ENCODE measurements around the gene SMAD3.
A peak's percentile ranks its signal among the peaks of the same experiment; 100 is the strongest.

Gene SMAD3

GRCh38 chr15:67130673-67131601 is 65.5 kb downstream of the SMAD3 start:
- no peak for DNase-seq

- DNase-seq: no peak
These were observed 66.9 kb downstream of the SMAD3 start for GRCh38 chr15:67132276-67132675.

- no peak for DNase-seq
These were observed 67.6 kb downstream of the SMAD3 start for GRCh38 chr15:67133026-67133425.

DNA sequence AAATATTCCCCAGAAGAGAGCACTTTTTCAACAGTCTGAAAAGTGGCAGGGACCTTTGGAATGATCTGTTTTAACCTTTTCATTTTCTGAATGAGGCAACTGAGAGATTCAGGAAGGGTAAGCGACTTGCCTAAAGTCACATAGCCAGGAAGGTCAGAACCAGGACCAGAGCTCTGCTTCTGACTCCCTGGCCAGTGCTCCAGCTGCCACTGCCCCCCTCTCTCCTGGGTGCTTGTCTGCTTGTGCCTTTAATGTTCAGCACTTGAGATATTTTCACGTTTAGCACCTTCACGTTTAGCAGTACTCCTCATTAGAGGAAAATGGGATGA is 68.3 kb downstream of the SMAD3 start:
- DNase-seq: no peak

- no peak for DNase-seq
These were observed 68.9 kb downstream of the SMAD3 start for GRCh38 chr15:67134067-67134838.

DNA sequence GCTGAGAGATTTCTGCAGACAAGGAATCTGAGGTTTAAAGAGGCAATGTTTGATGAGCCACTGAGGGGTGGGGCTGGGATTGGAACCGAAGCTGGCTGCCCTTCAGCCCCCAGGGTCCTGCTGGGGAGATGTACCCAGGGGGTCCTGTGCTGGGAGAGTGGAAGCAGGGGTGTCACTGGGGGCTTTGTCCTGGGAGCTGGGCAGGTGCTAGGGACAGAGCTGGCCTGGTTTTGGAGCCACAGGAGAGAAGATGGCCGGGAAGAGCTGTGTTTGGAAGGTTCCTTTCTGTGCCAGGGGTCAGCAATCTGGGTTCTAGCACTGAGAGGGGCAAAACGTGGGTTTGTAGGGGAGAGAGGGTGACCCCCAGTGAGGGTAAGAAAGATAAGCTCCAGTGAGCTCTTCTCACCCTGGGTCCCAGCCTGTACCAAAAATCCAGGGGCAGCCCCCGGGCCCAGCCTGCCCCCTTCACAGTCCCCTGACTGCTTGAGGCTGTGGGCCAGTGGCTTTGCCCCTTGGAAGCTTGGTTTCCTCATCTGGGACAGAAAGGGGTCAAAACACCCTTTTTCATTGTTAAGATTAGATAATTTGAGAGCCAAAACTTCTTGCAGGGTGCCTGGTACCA is 69.6 kb downstream of the SMAD3 start:
- DNase-seq: no peak

DNA sequence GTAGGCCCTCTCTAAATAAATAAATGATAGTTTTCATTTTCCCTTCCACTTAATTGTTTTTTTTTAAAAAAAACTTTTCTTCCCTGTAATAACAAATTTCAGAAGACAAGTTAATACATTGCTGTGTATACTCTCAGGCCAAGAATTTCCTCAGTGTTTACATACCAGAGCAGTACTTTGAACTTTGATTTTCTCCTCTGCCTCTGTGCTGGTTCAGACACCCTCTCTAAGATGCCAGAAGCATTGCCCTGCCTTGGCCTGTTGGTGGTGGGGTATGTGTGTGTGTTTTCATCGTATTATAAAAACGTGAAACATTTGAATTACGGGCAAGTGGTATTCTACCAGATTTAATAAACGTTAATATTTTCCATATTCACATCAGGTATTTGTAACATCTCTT is 70.1 kb downstream of the SMAD3 start:
- DNase-seq: no peak

DNA sequence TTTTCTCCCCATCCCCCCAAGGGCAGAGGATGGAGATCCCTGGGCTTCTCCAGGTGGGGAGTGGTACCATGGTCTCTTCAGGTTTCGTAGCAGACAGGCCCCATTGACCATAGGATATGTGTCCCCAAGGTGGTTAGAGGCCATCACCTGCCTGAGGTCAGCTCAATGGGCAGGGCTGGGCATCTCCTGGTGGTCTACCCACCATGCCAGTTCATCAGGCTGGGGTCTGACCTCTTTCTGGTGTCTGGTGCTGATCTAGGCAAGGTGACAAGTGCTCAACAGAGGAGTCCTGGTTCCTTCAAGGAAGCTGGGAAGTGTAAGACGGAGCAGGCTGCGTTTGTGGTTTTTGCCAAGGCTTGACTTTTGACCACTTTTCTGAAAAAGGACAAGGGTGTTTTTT is 71.4 kb downstream of the SMAD3 start:
- DNase-seq: no peak

GRCh38 chr15:67137319-67137718 is 71.9 kb downstream of the SMAD3 start:
- no peak for DNase-seq

DNA sequence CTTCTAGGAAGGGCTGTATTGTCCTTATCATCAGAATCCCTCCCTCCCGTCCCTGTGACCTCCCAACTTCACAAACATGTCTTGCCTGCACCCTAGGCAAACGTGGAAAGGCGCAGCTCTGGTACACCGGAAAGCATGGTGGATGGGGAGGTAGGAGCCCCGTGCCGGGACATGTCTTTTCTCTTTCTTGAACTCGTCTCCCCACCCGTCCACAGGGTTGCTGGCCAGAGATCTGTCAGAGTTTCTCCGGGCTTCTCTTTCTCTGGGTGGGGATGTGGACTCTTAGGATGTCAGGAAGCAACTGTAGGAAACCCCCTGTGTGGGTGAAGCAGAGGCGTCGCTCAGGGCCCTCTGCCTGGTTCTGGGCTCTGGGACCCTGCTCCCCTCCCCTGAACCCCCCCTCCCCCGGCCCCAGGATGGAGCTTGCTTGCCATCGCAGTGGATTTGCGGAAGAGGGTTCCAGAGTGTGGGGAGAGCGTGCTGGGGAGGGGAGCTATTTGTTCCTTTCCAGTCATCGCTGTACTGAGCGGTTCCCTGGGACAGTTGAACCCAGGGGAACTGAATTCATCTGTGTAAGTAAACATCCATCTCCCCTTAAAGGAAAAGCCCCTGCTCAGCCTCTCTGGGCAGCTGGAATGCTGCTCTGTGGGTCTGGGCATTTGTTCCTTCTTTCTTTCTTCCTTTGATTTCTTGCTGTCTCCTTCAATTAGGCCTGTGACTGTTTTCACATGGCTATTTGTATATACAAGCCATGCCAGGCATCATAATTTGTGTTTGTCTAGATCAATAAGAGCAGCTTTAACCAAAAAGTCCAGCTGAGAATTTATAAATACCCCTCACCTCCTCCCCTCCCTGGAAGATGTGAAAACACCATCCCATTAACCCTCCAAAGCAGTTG is 72.8 kb downstream of the SMAD3 start:
- DNase-seq: no peak

DNA sequence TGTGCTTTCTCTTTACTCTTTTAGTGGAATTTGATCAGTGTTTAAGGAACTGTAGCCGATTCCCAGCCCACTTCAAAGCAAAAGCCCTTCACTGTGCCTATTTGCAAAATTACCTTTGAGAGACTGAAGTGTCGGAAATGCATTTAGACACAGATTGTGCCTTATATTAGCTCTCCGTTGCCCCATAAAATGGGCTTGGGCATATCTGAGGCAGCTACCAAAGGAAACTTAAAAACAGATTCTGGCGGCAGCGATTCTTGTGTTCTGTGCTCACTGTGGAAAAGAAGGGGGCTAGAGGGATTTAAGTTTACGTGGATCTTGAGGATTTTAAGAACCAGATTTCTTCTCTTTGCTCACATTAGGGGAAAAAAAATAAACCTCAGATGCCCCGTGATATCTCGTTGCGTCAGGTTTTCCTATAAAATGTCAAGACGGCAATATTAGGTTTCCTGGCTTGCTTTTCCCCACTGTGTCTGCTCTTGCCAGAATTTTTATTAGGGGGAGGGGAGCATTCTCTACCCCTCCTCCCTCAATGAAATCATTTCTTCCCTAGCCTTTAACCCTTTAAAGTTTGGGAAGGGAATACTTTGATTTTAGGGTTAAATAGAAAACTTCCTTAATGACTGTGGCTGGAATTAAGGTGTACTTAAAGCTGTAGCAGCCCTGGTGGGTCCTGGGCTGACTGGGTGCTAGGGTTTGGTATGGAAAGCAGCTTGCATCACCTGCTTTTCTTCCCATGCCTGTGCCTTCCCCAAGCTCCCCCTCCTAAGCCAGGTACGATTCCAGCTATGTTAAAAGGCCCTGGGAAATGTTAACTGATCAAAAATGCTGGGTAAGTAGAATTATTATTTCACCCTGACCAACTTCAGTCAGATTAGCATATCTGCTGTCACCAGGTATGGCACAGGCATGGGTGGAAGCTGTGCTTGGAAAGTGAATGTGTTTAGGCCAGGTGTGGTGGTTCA is 73.8 kb downstream of the SMAD3 start:
- DNase-seq: peak; percentile 24

- no peak for DNase-seq
These were observed 74.9 kb downstream of the SMAD3 start for GRCh38 chr15:67140078-67140833.

GRCh38 chr15:67142092-67142766 is 76.8 kb downstream of the SMAD3 start:
- no peak for DNase-seq

- no peak for DNase-seq
These were observed 77.3 kb downstream of the SMAD3 start for GRCh38 chr15:67142767-67143100.

GRCh38 chr15:67143646-67144045 is 78.2 kb downstream of the SMAD3 start:
- no peak for DNase-seq

DNA sequence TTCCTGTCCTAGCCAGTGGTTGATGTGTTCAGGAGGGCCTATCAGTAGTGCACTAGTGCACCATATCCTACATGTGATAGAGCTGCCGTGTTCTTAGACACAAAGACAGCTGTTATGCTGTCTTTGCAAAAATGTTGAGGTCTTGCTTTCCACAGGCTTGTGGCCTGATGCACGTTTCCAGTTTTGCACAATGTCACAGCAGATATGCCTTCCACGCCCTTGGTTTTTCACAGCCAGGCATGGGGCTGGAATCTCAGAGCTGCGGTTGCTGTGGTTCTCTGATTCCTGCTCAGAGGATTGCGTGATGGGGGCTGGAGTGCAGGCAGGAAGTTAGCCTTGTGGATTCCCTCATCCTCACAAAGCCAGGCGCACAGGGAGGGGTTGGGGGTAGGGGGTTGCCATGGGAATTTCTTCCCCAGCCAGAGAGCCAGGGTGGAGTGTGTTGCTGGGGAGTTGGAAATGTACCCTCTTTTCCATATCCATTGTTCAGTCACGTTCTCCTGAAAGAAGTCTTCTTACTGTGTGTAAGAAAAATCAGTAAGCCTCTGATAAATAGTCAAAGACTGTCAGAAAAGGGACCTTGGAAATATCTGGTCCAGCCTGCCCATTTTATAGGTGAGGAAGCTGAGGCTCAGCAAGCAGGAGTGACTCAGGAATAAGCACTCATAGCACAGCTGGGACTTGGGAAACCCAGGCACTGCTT is 79.4 kb downstream of the SMAD3 start:
- DNase-seq: no peak

DNA sequence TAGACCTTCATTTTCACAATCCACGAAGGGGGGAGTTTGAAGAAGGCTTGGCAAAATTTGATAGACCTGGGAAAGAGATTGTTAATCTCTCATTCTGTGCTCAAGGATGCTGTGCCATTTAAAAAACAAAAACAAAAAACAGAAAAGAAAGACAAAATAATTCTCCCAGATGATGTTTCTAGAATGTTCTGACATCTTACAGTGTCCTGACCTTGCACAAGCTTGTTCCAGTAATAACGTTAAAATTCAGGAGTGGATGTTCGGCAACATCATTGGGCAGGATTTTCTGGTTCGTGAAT is 79.9 kb downstream of the SMAD3 start:
- DNase-seq: no peak

GRCh38 chr15:67145710-67146109 is 80.3 kb downstream of the SMAD3 start:
- DNase-seq: no peak

- DNase-seq: peak; percentile 12
These were observed 80.8 kb downstream of the SMAD3 start for GRCh38 chr15:67146234-67146633.

DNA sequence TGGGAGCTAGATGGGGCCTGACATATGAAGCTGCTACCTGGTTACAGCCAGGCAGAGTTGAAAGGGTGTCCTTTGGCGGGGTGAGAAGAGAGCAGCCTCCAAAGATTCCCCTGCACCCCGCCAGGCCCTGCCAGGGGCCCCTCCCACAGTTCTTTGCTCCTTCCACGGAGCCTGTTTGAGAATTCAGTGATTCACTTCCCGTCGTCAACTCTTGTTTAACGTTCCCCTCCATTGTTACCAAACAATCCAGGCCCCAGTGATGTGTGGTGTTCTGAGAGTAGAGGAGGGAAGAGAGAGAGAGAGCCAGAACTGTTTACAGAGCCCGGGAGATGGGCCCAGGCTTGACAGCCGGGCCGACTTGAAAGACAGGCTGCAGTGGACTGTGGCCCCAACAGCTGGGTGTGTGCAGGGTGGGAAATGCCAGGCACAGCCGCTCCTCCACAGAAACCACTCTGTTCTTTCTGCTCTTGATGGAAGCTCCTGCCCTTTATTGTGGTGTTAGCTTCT is 81.5 kb downstream of the SMAD3 start:
- no peak for DNase-seq

Measured in NCI-H2171 (cell line).